Duodenal mucosa (tissue), 2 donors: ENCODE results near the gene ASIC5.

Source experiments
- H3K27ac ChIP-seq: one replicate; pipeline ENCODE4 v1.7.0; 2013; ENCODE audit warnings: low read depth, low read length
- H3K27me3 ChIP-seq, 2 donors: one replicate each; pipeline ENCODE4 v1.7.0; 2013; ENCODE audit warnings: low read length in 2 of 2, control low read depth in 1 of 2; ENCODE audit not compliant: insufficient read depth in 2 of 2, control insufficient read depth in 1 of 2
- H3K36me3 ChIP-seq, 2 donors: one replicate each; pipeline ENCODE4 v1.7.0; 2013; ENCODE audit warnings: low read length in 2 of 2, control low read depth in 1 of 2; ENCODE audit not compliant: insufficient read depth in 2 of 2, control insufficient read depth in 1 of 2
- H3K4me1 ChIP-seq, 2 donors: one replicate each; pipeline ENCODE4 v1.7.0; 2013; ENCODE audit warnings: low read length in 2 of 2, control low read depth in 1 of 2; ENCODE audit not compliant: insufficient read depth in 2 of 2, control insufficient read depth in 1 of 2
- H3K4me3 ChIP-seq, 2 donors: one replicate each; pipeline ENCODE4 v1.7.0; 2013; ENCODE audit warnings: low read length in 2 of 2, low read depth in 1 of 2
- H3K9ac ChIP-seq, 2 donors: one replicate each; pipeline ENCODE4 v1.7.0; 2013; ENCODE audit warnings: low read length in 2 of 2, low read depth in 1 of 2
- H3K9me3 ChIP-seq, 2 donors: one replicate each; pipeline ENCODE4 v1.7.0; 2013; ENCODE audit warnings: low read length in 2 of 2, control low read depth in 1 of 2; ENCODE audit not compliant: control insufficient read depth in 1 of 2

ASIC5 gene, protein sequence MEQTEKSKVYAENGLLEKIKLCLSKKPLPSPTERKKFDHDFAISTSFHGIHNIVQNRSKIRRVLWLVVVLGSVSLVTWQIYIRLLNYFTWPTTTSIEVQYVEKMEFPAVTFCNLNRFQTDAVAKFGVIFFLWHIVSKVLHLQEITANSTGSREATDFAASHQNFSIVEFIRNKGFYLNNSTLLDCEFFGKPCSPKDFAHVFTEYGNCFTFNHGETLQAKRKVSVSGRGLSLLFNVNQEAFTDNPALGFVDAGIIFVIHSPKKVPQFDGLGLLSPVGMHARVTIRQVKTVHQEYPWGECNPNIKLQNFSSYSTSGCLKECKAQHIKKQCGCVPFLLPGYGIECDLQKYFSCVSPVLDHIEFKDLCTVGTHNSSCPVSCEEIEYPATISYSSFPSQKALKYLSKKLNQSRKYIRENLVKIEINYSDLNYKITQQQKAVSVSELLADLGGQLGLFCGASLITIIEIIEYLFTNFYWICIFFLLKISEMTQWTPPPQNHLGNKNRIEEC

DNA sequence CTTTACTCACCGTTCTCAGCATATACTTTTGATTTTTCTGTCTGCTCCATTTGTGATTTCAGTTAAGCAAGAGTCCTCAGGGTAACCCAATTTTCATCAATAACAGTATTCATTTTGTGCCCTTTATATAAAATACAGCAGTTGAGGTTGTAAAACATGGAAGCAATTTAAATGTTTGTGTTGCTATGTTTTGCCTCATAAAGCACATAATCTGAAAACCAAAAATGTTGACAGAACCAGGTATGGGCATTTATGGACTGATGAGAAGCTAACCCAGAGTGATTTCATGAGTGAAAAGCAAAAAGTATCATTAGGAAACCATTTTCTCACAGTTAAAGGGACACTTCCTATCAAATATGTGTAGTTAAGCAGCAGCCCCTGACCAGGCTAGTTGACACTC, at the start of gene ASIC5:
TSS of gene ASIC5 (minus strand) at position 101 of the 400 bp plus-strand sequence. CDS start at position 50, 51 bp downstream.
- no peak within 1 kb of the TSS for H3K9ac ChIP-seq
- no peak within 1 kb of the TSS for H3K27ac ChIP-seq
- peaks cover 0 to 4% of the 10 kb centered on the region in 2 donors for H3K9me3 ChIP-seq
- H3K27me3 ChIP-seq, result no peaks in the 10 kb centered on the region
- H3K36me3 ChIP-seq, result no peaks in the 10 kb centered on the region
- H3K4me3 ChIP-seq, result no peak within 1 kb of the TSS
- no peaks in the 10 kb centered on the region for H3K4me1 ChIP-seq

DNA sequence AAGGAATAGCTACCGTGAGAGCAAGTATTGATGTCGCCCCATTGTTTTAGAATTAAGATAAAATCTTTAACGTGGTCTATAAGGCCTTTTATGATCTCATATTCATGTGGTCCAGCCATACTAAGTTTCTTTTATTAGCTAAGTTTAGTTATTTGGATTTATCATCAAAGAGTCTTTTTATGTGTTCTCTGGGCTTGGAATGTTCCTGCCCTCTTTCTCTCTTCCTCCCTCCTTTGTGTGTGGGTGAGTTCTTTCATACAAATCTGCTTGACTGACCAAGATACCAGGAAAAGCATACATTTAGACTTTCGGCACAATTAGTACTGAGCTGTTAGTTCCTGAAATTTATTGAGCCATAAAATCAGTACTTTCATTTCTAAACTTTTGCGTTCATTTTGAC, 48.7 kb upstream of the ASIC5 start:
- Histone ChIP-seq H3K9me3 (no peaks in the 10 kb centered on the region), H3K4me3 (no peak overlapping the region), H3K9ac (no peak overlapping the region), H3K27me3 (no peaks in the 10 kb centered on the region), H3K36me3 (no peaks in the 10 kb centered on the region), H3K27ac (no peak overlapping the region), H3K4me1 (no peaks in the 10 kb centered on the region)

DNA sequence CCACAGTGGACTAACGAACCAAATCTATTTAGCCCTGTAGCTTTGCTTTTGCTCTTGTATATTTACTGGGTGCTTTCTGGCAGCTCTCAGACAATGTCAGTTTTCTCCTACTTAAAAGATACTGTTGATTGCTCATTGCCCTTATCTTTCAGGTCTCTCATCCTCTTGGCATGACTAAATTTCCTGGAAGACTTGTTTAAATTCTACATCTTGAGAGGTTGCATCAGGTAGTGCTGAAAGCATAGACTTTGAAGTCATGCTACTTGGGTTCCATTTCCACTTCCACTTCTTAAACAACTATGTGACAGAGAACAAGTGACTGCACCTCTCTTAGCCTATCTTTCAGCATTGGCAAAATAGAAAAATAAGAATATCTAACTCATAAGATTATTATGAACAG, 45.8 kb upstream of the ASIC5 start:
- no peaks in the 10 kb centered on the region for H3K36me3 ChIP-seq
- H3K27me3 ChIP-seq, result no peaks in the 10 kb centered on the region
- H3K9me3 ChIP-seq, result no peaks in the 10 kb centered on the region
- H3K4me3 ChIP-seq, result no peak overlapping the region
- H3K4me1 ChIP-seq, result no peaks in the 10 kb centered on the region
- no peak overlapping the region for H3K9ac ChIP-seq
- no peak overlapping the region for H3K27ac ChIP-seq

DNA sequence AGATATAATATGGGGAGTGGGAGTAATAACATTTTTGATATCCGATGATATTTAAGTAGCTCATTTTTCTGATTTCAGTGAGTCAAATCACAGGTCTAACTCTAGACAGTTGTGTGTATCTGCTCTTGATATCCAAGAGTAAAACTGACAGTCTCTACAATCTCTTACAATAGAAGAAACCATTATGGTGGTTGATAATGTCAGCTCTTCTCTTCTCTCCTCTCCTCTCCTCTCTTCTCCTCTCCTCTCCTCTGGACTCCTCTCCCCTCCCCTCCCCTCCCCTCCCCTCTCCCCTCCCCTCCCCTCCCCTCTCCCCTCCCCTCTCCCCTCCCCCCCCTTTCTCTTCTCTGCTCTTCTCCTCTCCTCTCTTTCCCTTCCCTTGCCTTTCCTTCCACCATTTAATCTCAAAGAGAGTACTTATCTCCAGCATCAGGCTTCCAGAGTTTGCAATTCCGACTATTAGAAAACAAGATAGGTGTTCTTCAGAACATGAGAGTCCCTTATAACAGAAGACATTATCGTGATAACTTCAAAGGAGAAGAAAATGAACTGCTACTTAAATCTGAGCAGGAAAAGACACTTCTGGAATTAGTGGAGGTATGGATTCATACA, 43.6 kb upstream of the ASIC5 start:
- no peaks in the 10 kb centered on the region for H3K27me3 ChIP-seq
- no peak overlapping the region for H3K4me3 ChIP-seq
- no peaks in the 10 kb centered on the region for H3K4me1 ChIP-seq
- no peaks in the 10 kb centered on the region for H3K9me3 ChIP-seq
- H3K36me3 ChIP-seq, result no peaks in the 10 kb centered on the region
- H3K9ac ChIP-seq, result no peak overlapping the region
- no peak overlapping the region for H3K27ac ChIP-seq

DNA sequence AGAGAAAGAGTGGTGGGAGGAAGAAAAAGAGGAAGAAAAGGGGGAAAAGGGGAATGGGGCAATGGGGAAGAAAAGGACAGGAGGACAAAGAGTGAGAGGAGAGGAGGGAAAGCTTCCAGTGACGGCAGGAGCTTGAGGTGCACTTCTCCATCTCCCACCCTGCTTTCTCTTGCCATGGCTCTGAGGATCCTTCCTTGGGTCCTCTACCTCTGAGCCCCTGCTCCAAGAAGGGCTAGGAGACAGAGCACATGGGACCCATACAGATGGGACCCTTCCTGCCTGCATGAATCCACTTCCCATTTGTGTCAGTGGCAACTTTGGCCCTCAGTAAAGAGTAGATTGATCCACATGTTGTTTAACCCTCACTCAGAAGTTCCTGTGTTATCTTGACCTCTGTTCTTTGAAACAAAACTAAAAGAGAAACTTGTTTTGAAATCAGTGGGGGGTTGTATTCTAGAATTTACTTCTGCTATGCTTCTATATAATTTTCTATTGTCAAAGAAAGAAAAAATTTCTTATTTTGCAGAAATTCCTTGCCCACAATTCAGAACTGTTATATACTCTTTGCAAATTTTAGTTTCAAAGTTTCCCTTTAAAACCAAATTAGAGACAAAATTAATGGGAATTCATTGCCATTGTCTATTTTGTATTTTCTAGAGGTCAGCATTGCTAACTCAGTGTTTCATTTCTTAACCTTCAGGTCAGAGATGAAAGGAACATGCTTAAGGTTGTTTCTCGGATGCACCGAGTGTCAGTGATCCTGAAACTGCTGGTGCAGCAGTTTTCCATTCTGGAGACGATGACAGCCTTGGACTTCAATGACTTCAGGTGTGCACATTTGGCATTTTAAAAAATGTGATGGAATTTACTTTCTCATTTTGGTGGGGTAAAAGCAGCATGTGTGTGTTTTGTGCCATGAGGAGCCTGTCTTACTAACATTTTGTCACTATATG, 42.4 kb upstream of the ASIC5 start:
- no peaks in the 10 kb centered on the region for H3K36me3 ChIP-seq
- no peak overlapping the region for H3K9ac ChIP-seq
- H3K9me3 ChIP-seq, result no peaks in the 10 kb centered on the region
- H3K27ac ChIP-seq, result no peak overlapping the region
- no peak overlapping the region for H3K4me3 ChIP-seq
- H3K4me1 ChIP-seq, result no peaks in the 10 kb centered on the region
- no peaks in the 10 kb centered on the region for H3K27me3 ChIP-seq

DNA sequence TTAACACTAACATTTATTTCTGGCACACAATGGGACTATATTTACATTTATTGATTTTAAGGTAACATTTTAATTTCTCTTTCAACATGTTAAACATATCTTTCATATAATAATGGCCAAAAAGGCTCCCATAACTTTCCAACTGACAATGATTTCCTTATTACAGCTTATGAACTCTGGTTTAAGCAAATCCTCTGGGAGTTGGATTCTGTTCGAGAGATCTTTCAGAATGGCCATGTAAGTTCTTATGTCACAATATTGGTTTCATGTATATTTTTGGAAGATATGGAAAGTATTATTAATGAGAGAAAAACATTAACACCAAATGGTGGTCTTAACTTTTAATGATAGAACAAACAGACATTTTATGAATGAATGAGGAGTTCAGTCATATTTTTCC, 41.5 kb upstream of the ASIC5 start:
- no peak overlapping the region for H3K9ac ChIP-seq
- H3K27me3 ChIP-seq, result no peaks in the 10 kb centered on the region
- H3K36me3 ChIP-seq, result no peaks in the 10 kb centered on the region
- no peaks in the 10 kb centered on the region for H3K9me3 ChIP-seq
- no peaks in the 10 kb centered on the region for H3K4me1 ChIP-seq
- no peak overlapping the region for H3K4me3 ChIP-seq
- H3K27ac ChIP-seq, result no peak overlapping the region

DNA sequence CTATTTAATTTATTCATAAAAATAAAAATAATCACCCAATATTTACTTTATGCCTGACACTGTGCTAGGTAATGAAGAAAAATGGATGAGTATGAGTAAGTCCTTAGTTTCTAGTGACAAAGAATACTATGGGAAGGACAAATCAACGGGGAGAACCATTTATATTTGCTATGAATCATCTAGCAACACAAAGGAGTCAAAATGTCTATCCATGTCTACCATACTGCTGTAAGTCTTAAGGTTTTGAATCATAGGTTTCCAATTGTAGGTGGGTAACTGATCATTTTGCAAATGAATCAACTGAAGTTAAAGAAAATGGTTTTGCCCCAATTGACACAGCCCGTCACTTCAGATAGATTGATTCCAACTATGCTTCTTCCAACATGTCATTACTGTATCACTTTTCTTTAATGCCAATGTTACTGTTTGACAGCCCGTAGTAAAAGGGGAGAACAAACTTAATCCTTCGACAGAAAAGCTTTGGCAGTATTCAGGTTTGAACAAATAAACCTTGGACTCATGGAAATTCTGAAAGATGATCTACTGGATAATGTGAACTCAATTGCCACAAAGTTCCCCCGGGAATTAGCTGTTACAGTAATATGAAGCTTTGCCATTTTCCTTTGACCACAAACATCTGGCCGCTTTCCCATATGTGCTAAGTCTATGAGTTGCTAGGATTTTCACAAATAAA, 40.6 kb upstream of the ASIC5 start:
- H3K4me1 ChIP-seq, result no peaks in the 10 kb centered on the region
- H3K9me3 ChIP-seq, result no peaks in the 10 kb centered on the region
- no peak overlapping the region for H3K27ac ChIP-seq
- H3K27me3 ChIP-seq, result no peaks in the 10 kb centered on the region
- H3K36me3 ChIP-seq, result no peaks in the 10 kb centered on the region
- no peak overlapping the region for H3K4me3 ChIP-seq
- no peak overlapping the region for H3K9ac ChIP-seq

DNA sequence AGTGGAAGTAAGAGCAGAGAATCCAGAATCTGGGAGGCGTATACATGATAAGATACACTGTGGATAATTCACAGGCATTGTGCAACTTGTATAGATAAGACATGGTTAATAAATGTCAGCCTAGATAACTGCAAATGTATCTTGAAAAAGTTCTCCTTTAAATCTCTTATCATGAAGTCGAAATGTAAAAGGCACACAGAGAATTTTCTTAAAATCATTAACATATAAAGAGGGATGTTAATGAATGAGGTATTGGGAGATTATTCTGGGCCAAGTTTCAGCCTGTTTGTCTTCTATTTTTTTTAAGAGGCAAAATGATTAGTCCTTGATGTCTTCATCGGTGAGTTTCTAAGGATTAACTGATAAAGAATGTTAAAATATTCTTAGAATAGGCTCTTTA, 38.3 kb upstream of the ASIC5 start:
- Histone ChIP-seq H3K9ac (no peak overlapping the region), H3K27me3 (no peaks in the 10 kb centered on the region), H3K4me3 (no peak overlapping the region), H3K27ac (no peak overlapping the region), H3K9me3 (no peaks in the 10 kb centered on the region), H3K4me1 (no peaks in the 10 kb centered on the region), H3K36me3 (no peaks in the 10 kb centered on the region)

DNA sequence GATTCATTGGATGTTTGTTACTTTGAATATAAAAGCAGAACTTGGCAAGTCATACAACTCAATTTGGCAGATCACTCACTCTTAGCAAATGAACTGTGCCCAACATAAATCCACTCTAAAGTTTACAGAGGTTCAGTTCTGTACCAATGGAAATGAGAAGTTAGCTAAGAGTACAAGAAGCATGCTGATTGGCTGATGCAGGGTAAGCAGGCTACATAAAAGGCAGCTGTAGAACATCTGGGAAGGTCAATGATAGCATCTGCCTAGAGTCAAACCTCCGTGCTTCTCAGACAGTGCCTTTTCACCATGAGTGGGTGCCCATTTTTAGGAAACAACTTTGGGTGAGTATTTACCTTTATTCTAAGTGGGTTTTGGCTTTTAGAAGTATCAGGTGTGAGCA, 37.4 kb upstream of the ASIC5 start, which contains the start of gene TDO2:
TSS of gene TDO2 (plus strand) at position 244 of the 400 bp plus-strand sequence. CDS start at position 307, 63 bp downstream.
- Histone ChIP-seq H3K27ac (no peak within 1 kb of the TSS), H3K9me3 (no peaks in the 10 kb centered on the region), H3K36me3 (no peaks in the 10 kb centered on the region), H3K4me3 (no peak within 1 kb of the TSS), H3K27me3 (no peaks in the 10 kb centered on the region), H3K4me1 (no peaks in the 10 kb centered on the region), H3K9ac (no peak within 1 kb of the TSS)
